Measurements from ENCODE around the gene SNRNP40. TPM values are rescaled to one million over a fixed set of nuclear protein-coding genes. Genes with fewer than 3 reads are reported as not detected.

The SNRNP40 gene
- total RNA-seq, 1 donor from 2014 or later, result 68.0 TPM

DNA sequence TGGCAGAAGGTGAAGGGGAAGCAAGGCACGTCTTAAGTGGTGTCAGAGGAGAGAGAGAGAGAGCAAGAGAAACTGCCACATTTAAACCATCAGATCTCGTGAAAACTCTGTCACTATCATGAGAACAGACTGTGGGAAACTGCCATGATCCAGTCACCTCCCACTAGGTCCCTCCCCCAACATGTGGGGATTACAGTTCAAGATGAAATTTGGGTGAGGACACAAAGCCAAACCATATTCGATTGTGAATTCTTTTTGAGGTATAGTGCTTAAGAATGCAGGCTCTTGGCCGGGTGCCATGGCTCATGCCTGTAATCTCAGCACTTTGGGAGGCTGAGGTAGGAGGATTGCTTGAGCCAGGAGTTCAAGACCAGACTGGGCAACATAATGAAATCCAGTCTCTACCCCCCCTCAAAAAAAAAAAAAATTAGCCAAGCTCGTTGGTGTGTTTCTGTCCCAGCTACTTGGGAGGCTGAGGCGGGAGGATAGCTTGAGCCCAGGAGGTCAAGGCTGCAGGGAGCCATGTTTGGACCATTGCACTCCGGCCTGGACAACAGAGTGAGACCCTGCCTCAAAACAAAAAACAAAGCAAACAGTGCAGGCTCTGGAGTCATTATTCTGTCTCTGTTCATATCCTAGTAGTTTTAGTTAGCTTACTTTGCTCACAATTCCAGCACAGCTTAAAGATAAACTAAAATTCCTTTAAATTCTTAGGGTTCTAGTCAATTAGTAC, 6.3 kb upstream of the SNRNP40 start:
- H3K27me3 Mint-ChIP-seq (ENCODE audit: unreplicated experiment), result no peaks in the 10 kb centered on the region
- no peak overlapping the region for H3K27ac Mint-ChIP-seq (ENCODE audit: unreplicated experiment)
- no peaks in the 10 kb centered on the region for H3K36me3 Mint-ChIP-seq (ENCODE audit: unreplicated experiment)
- no peaks in the 10 kb centered on the region for H3K9me3 Mint-ChIP-seq (ENCODE audit: unreplicated experiment)
- H3K4me1 Mint-ChIP-seq (ENCODE audit: low read depth, unreplicated experiment), result peaks cover 16% of the 10 kb centered on the region
- H3K4me3 Mint-ChIP-seq (ENCODE audit: unreplicated experiment), result no peak overlapping the region
- DNase-seq, result no peak
- TF ChIP-seq, protein P1, sequence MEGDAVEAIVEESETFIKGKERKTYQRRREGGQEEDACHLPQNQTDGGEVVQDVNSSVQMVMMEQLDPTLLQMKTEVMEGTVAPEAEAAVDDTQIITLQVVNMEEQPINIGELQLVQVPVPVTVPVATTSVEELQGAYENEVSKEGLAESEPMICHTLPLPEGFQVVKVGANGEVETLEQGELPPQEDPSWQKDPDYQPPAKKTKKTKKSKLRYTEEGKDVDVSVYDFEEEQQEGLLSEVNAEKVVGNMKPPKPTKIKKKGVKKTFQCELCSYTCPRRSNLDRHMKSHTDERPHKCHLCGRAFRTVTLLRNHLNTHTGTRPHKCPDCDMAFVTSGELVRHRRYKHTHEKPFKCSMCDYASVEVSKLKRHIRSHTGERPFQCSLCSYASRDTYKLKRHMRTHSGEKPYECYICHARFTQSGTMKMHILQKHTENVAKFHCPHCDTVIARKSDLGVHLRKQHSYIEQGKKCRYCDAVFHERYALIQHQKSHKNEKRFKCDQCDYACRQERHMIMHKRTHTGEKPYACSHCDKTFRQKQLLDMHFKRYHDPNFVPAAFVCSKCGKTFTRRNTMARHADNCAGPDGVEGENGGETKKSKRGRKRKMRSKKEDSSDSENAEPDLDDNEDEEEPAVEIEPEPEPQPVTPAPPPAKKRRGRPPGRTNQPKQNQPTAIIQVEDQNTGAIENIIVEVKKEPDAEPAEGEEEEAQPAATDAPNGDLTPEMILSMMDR (IDR thresholded peaks at IDR 0.05; ENCODE audit: partially characterized antibody, unreplicated experiment), result no peak

DNA sequence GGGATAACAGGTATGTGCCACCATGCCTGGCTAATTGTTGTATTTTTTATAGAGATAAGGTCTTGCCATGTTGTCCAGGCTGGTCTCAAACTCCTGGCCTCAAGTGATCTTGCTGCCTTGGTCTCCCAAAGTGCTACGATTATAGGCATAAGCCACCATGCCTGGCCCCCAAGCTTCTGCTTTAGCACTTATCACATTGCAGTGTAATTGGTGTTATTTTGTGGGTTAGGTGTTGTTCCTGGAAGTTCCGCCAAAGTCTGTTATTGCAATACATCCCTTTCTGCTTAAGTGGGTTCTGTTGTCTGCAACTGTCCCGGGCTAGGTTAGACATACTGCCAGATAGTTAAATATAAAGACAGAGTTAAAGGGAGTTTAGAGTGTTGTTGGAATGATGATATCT, 3.6 kb upstream of the SNRNP40 start:
- peaks cover 18% of the 10 kb centered on the region for H3K4me1 Mint-ChIP-seq (ENCODE audit: low read depth, unreplicated experiment)
- no peak for DNase-seq
- H3K27me3 Mint-ChIP-seq (ENCODE audit: unreplicated experiment), result no peaks in the 10 kb centered on the region
- no peak overlapping the region for H3K4me3 Mint-ChIP-seq (ENCODE audit: unreplicated experiment)
- no peaks in the 10 kb centered on the region for H3K36me3 Mint-ChIP-seq (ENCODE audit: unreplicated experiment)
- H3K9me3 Mint-ChIP-seq (ENCODE audit: unreplicated experiment), result no peaks in the 10 kb centered on the region
- TF ChIP-seq, protein P1 (IDR thresholded peaks at IDR 0.05; ENCODE audit: partially characterized antibody, unreplicated experiment), result no peak
- no peak overlapping the region for H3K27ac Mint-ChIP-seq (ENCODE audit: unreplicated experiment)

DNA sequence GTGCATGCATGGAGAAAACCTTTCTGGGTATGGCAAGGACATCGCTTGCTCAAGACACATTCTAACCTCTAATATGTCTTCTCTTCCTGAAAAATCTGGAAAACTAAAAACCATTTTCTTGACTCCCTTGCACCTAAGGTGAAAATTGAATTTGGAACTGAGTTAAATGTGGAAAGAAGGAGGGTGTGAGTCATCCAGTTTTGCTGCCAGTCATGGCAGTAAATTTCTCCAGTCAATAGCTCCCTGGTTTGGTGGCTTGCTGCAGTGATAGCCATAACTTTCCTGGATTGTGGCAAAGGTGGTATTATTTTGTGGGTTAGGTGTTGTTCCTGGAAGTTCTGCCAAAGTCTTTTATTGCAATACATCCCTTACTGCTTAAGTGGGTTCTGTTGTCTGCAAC, 2.8 kb upstream of the SNRNP40 start:
- H3K27ac Mint-ChIP-seq (ENCODE audit: unreplicated experiment), result no peak overlapping the region
- H3K9me3 Mint-ChIP-seq (ENCODE audit: unreplicated experiment), result no peaks in the 10 kb centered on the region
- peak overlapping the region; percentile 82 for H3K4me3 Mint-ChIP-seq (ENCODE audit: unreplicated experiment)
- no peaks in the 10 kb centered on the region for H3K27me3 Mint-ChIP-seq (ENCODE audit: unreplicated experiment)
- DNase-seq, result no peak
- H3K36me3 Mint-ChIP-seq (ENCODE audit: unreplicated experiment), result no peaks in the 10 kb centered on the region
- TF ChIP-seq, protein P1 (IDR thresholded peaks at IDR 0.05; ENCODE audit: partially characterized antibody, unreplicated experiment), result no peak
- H3K4me1 Mint-ChIP-seq (ENCODE audit: low read depth, unreplicated experiment), result peaks cover 18% of the 10 kb centered on the region

DNA sequence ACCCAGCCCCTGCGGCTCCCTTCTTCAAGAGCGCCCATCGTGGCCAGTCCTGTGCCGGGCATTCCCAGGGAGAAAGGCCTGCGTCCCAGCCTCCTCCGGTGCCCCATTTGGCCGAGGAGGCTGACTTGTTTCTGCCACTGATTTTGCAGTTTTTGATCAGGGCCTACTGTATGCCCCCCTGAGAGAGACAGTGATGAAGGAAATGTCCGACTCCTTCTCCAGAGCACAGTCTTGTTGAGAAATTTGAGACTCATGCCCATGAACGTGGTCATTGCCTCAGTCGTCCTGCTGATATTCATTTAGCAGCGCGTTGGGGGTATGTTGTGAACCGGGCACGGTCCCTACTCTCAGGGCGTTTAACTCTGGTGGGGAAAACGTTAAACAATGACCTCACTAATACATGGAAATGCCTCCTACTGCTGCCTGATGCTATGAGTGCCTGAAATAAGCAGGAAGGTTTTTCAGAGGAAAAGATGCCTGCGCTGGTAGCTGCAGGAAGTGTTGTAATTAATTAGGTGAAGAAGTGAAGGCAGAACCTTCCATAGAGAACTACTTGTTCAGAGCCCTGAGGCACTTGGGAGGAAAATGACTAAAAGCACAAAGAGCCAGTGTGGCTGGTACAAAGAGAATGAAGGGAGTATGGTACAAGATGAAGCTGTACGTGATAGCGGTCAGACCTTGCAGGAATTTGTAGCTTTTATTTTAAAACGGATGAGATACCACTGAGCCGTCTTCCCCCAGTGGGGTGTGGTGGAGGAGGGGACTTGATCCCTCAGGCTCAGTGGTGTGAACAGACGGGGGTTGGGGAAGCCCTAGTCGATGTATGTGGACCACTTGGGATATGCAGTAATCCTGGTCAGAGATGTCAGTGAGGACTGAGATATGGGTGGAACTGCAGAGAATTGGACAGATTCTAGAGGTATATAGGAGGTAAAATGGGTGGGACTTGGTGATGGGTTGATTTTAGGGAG, 974 bp upstream of the SNRNP40 start:
- Mint-ChIP-seq H3K4me3 (ENCODE audit: unreplicated experiment) (no peak overlapping the region), H3K4me1 (ENCODE audit: low read depth, unreplicated experiment) (peaks cover 14% of the 10 kb centered on the region), H3K27ac (ENCODE audit: unreplicated experiment) (no peak overlapping the region), H3K27me3 (ENCODE audit: unreplicated experiment) (no peaks in the 10 kb centered on the region), H3K9me3 (ENCODE audit: unreplicated experiment) (no peaks in the 10 kb centered on the region), H3K36me3 (ENCODE audit: unreplicated experiment) (no peaks in the 10 kb centered on the region)
- peak; percentile 24 for DNase-seq
- TF ChIP-seq, protein P1 (IDR thresholded peaks at IDR 0.05; ENCODE audit: partially characterized antibody, unreplicated experiment), result no peak

All from glutamatergic neuron (in vitro differentiated cells).